ENCODE data around the gene PIK3CD.

Gene PIK3CD

GRCh38 chr1:9651565-9652378 is at the start of gene PIK3CD:
TSS of gene PIK3CD (plus strand) at chr1:9651731. CDS start at chr1:9710456, 58,725 bp downstream.
- DNase-seq = no peak

- DNase-seq = no peak
These were observed 49.4 kb upstream of the PIK3CD start for GRCh38 chr1:9601942-9602793.

- DNase-seq = no peak
These were observed 48.8 kb upstream of the PIK3CD start for GRCh38 chr1:9602794-9603167.

GRCh38 chr1:9603307-9603706 is 48.2 kb upstream of the PIK3CD start:
- no peak for DNase-seq

GRCh38 chr1:9603766-9604753 is 47.5 kb upstream of the PIK3CD start:
- no peak for DNase-seq

GRCh38 chr1:9604836-9605235 is 46.7 kb upstream of the PIK3CD start:
- no peak for DNase-seq

- DNase-seq = no peak
These were observed 45.5 kb upstream of the PIK3CD start for GRCh38 chr1:9605946-9606455.

- no peak for DNase-seq
These were observed 45.1 kb upstream of the PIK3CD start for GRCh38 chr1:9606458-9606857.

- DNase-seq = no peak
These were observed 44.6 kb upstream of the PIK3CD start for GRCh38 chr1:9606948-9607347.

- no peak for DNase-seq
These were observed 44.2 kb upstream of the PIK3CD start for GRCh38 chr1:9607352-9607751.

GRCh38 chr1:9609998-9610397 is 41.5 kb upstream of the PIK3CD start:
- DNase-seq = no peak

- no peak for DNase-seq
These were observed 41.0 kb upstream of the PIK3CD start for GRCh38 chr1:9610548-9610947.

- DNase-seq = no peak
These were observed 39.8 kb upstream of the PIK3CD start for GRCh38 chr1:9611716-9612115.

- DNase-seq = no peak
These were observed 39.2 kb upstream of the PIK3CD start for GRCh38 chr1:9612162-9612845.

GRCh38 chr1:9612871-9613624 is 38.5 kb upstream of the PIK3CD start:
- DNase-seq = no peak

GRCh38 chr1:9613625-9614299 is 37.8 kb upstream of the PIK3CD start:
- no peak for DNase-seq

GRCh38 chr1:9615316-9616063 is 36.0 kb upstream of the PIK3CD start:
- DNase-seq = no peak

GRCh38 chr1:9618909-9619679 is 32.4 kb upstream of the PIK3CD start:
- DNase-seq = no peak

- no peak for DNase-seq
These were observed 30.5 kb upstream of the PIK3CD start for GRCh38 chr1:9621032-9621431.
